ENCODE measurements around the gene NOTCH4. TPM values are rescaled to one million over a fixed set of nuclear protein-coding genes. Genes with fewer than 3 reads are reported as not detected.

The NOTCH4 gene
- total and polyA plus RNA-seq, 2 experiments from 2014 or later = 2.7 to 2.8 TPM

- no peaks in the 10 kb centered on the region for H4K20me1 ChIP-seq (replicated peaks; ENCODE audit: insufficient read depth)
- H2AFZ ChIP-seq = no peak overlapping the region
- ATAC-seq = no peak
- Mint-ChIP-seq H3K36me3 (ENCODE audit: low read depth) (peaks cover 71% of the 10 kb centered on the region), H3K9me3 (no peaks in the 10 kb centered on the region), H3K27me3 (ENCODE audit: insufficient read depth, low read depth, poor library complexity) (peaks cover 17% of the 10 kb centered on the region), H3K27ac (no peak overlapping the region), H3K4me3 (no peak overlapping the region), H3K4me1 (peaks cover 38% of the 10 kb centered on the region)
- peaks cover 13% of the 10 kb centered on the region for H3F3A ChIP-seq (replicated peaks; ENCODE audit: low read depth)
- H3K9me2 ChIP-seq (ENCODE audit: insufficient read depth) = no peaks in the 10 kb centered on the region
- no peak overlapping the region for H3K27ac ChIP-seq (ENCODE audit: low read depth)
- no peak overlapping the region for H3K4me3 ChIP-seq
- H3K4me1 ChIP-seq (ENCODE audit: insufficient read depth) = peaks cover 9% of the 10 kb centered on the region; the same call in 1 of the 2 replicates
- no peak overlapping the region for H3K4me2 ChIP-seq
- H3K36me3 ChIP-seq (ENCODE audit: insufficient read depth) = peaks cover 5% of the 10 kb centered on the region
- peaks cover 13% of the 10 kb centered on the region for H3K79me2 ChIP-seq (replicated peaks; ENCODE audit: insufficient read depth)
- no peak for DNase-seq (ENCODE audit: low spot score)
- no peaks in the 10 kb centered on the region for H3K27me3 ChIP-seq (ENCODE audit: insufficient read depth)
- no peak for TF ChIP-seq JUNB (IDR thresholded peaks at IDR 0.05; ENCODE audit: unreplicated experiment)
- TF ChIP-seq EZH2 (IDR thresholded peaks at IDR 0.05; ENCODE audit: low read depth, unreplicated experiment) = no peak
- TF ChIP-seq ZNF331 (CRISPR knock-in tag; IDR thresholded peaks at IDR 0.05; ENCODE audit: low read depth) = no peak
- no peak for TF ChIP-seq STAT1 (IDR thresholded peaks at IDR 0.05; ENCODE audit: unreplicated experiment)
- no peak for TF ChIP-seq CREB1 (CRISPR knock-in tag; IDR thresholded peaks at IDR 0.05; ENCODE audit: low read depth)
- no peak for TF ChIP-seq CTCF (conservative IDR thresholded peaks at IDR 0.05; ENCODE audit: low read depth in 2 of 2)
- no peak for TF ChIP-seq ZNF114 (CRISPR knock-in tag; IDR thresholded peaks at IDR 0.05)
- no peak for TF ChIP-seq ZNF462 (CRISPR knock-in tag; IDR thresholded peaks at IDR 0.05)
- no peak for TF ChIP-seq POLR2AphosphoS5 (IDR thresholded peaks at IDR 0.05; ENCODE audit: low read depth)
These were observed 40.8 kb downstream of the NOTCH4 start for GRCh38 chr6:32183030-32183429.

All from GM23338 (cell line).